GM10266 (cell line): ENCODE measurements around the gene SEC61G.

Source experiments
- DNase-seq: peaks from one replicate; pipeline ENCODE4 v3.0.0; 2012; ENCODE audit errors: extremely low spot score
- CTCF ChIP-seq: IDR thresholded peaks from 2 replicates; pipeline ENCODE4 v1.5.1; 2012; ENCODE audit warnings: mild to moderate bottlenecking, low read depth; ENCODE audit not compliant: control insufficient read depth, insufficient read depth; ENCODE audit errors: missing control alignments

The SEC61G gene

GRCh38 chr7:54764861-54765260, 5.8 kb upstream of the SEC61G start:
- no peak for TF ChIP-seq CTCF
- DNase-seq, result no peak

GRCh38 chr7:54757711-54758110, 1.3 kb downstream of the SEC61G start:
- TF ChIP-seq CTCF, result no peak
- no peak for DNase-seq

GRCh38 chr7:54749200-54749599, 9.8 kb downstream of the SEC61G start:
- no peak for TF ChIP-seq CTCF
- DNase-seq, result no peak

- TF ChIP-seq CTCF, result no peak
- no peak for DNase-seq
These were observed 11.8 kb downstream of the SEC61G start for GRCh38 chr7:54747234-54747633.

DNA sequence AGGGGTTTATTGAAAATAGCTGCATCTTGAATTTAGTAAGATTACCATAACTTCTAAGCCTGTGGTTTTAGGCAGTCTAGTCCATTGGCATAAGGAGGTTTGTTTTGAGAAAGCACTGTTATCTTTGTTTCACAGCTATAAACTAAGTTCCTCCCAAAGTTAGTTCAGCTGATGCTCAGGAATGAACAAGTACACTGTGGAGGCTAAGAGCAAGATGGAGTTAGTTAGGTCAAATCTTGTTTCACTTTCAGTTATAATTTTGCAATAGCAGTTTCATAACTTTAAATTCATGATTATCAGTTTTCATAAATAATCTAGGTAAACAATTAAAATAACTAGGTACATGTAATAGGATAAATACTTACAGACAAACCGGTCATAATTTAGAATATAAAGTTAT, 15.4 kb downstream of the SEC61G start:
- no peak for TF ChIP-seq CTCF

GRCh38 chr7:54738737-54739136, 20.3 kb downstream of the SEC61G start:
- DNase-seq, result no peak
- no peak for TF ChIP-seq CTCF

More for the DNA sequence above, 15.4 kb downstream of the SEC61G start:
- DNase-seq, result no peak

GRCh38 chr7:54729107-54729506, 29.9 kb downstream of the SEC61G start:
- no peak for DNase-seq

More at GRCh38 chr7:54729107-54729506, 29.9 kb downstream of the SEC61G start:
- TF ChIP-seq CTCF, result no peak
